Lower leg skin (tissue), 3 donors: Measurements from ENCODE around the gene INCA1.

Experiments
- POLR2A ChIP-seq, 2 donors: fragments of 450-650 bp; IDR thresholded peaks; one replicate each; pipeline ENCODE4 v1.6.1; 2016 to 2017; ENCODE audit warnings: antibody characterized with exemption in 2 of 2, mild to moderate bottlenecking in 1 of 2, moderate library complexity in 1 of 2
- TF ChIP-seq, protein P1 (sequence below), 3 donors: fragments of 450-650 bp; IDR thresholded peaks; one replicate each; pipeline ENCODE4 v1.5.1; 2016; ENCODE audit warnings: antibody characterized with exemption in 3 of 3, mild to moderate bottlenecking in 3 of 3, moderate library complexity in 2 of 3

DNA sequence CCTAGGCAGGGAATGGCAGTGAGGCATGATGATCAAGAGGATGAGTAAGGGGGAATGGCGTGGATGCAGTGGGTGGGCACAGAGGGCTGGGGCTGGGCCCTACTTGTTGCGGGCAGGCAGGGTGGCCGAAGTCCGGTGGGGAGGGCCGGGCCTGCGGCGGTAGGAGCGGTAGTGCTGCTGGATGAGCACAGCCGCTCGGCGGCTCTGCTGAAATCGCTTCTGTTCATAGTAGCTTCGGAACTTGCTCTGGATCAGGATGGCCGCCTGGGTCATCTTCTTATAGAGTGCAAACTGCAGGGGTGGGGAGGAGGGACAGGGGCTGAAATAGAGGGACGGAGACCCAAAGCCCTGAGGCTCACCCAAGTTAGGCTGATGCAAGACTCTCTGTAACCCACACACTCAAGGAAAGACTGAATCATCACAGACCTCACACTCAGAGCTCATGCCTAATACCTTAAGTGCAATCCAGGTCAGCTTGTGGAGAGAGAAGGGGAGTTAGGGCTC is 28.2 kb downstream of the INCA1 start:
- TF ChIP-seq POLR2A (IDR thresholded peaks at IDR 0.05), result no peak
- TF ChIP-seq, protein P1, sequence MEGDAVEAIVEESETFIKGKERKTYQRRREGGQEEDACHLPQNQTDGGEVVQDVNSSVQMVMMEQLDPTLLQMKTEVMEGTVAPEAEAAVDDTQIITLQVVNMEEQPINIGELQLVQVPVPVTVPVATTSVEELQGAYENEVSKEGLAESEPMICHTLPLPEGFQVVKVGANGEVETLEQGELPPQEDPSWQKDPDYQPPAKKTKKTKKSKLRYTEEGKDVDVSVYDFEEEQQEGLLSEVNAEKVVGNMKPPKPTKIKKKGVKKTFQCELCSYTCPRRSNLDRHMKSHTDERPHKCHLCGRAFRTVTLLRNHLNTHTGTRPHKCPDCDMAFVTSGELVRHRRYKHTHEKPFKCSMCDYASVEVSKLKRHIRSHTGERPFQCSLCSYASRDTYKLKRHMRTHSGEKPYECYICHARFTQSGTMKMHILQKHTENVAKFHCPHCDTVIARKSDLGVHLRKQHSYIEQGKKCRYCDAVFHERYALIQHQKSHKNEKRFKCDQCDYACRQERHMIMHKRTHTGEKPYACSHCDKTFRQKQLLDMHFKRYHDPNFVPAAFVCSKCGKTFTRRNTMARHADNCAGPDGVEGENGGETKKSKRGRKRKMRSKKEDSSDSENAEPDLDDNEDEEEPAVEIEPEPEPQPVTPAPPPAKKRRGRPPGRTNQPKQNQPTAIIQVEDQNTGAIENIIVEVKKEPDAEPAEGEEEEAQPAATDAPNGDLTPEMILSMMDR (IDR thresholded peaks at IDR 0.05), result no peak
